ENCODE data around the gene CAPRIN1. TPM values are rescaled to one million over a fixed set of nuclear protein-coding genes. Genes with fewer than 3 reads are reported as not detected.

CAPRIN1 gene
- polyA plus RNA-seq, 1 donor (not counting 4 experiments of a cell fraction or from before 2014, with no cell fraction given): 207 TPM

GRCh38 chr11:34105079-34105956 is 53.8 kb downstream of the CAPRIN1 start, which contains the start of gene NAT10:
NAT10 (plus strand) TSS chr11:34105629; CDS start chr11:34108226, 2,597 bp downstream.
- Histone ChIP-seq H3K9ac (ENCODE audit: control insufficient read depth, extremely low read depth, insufficient read depth, low read length) (peak within 1 kb of the TSS; percentile 97), H2AFZ (ENCODE audit: control insufficient read depth, low read length) (peak within 1 kb of the TSS; percentile 92), H3K27ac (ENCODE audit: control insufficient read depth, insufficient read depth, low read length) (peak within 1 kb of the TSS; percentile 96), H3K9me3 (ENCODE audit: control insufficient read depth, low read depth, low read length) (no peaks in the 10 kb centered on the region), H3K79me2 (ENCODE audit: control insufficient read depth, insufficient read depth, low read length) (peaks cover 39% of the 10 kb centered on the region), H3K4me3 (ENCODE audit: control insufficient read depth in 2 of 3, extremely low read depth in 1 of 3, insufficient read depth in 2 of 3, low read depth in 1 of 3, low read length in 3 of 3) (peak within 1 kb of the TSS; percentile 69 to 81 (median 71)), H3K27me3 (ENCODE audit: control insufficient read depth, extremely low read depth, insufficient read depth, low read length) (no peaks in the 10 kb centered on the region), H3K4me1 (ENCODE audit: control insufficient read depth, extremely low read depth, insufficient read depth, low read length) (peaks cover 9% of the 10 kb centered on the region), H3K4me2 (ENCODE audit: control insufficient read depth, extremely low read depth, insufficient read depth, low read depth, low read length) (peak within 1 kb of the TSS; percentile 98), H3K36me3 (ENCODE audit: control insufficient read depth in 2 of 2, extremely low read depth in 1 of 2, insufficient read depth in 2 of 2, low read length in 2 of 2) (peaks cover 14 to 24% of the 10 kb centered on the region in 2 experiments), H4K20me1 (ENCODE audit: control insufficient read depth, extremely low read depth, insufficient read depth, low read length) (no peaks in the 10 kb centered on the region), H3K9me1 (ENCODE audit: control insufficient read depth, extremely low read depth, insufficient read depth, low read length) (no peaks in the 10 kb centered on the region)
- peak in 1 of 3 experiments; percentile 22 for TF ChIP-seq CTCF (optimal IDR thresholded peaks at IDR 0.05 in 1 of 3, IDR thresholded peaks at IDR 0.05 in 1 of 3, conservative IDR thresholded peaks at IDR 0.05 in 1 of 3; ENCODE audit: extremely low read depth in 1 of 3, insufficient read depth in 2 of 3, low read length in 3 of 3)
- TF ChIP-seq EZH2 (IDR thresholded peaks at IDR 0.05; ENCODE audit: low read length): no peak
- FAIRE-seq (peak; percentile 93), DNase-seq (ENCODE audit: low read depth, low spot score) (peak; percentile 95)
- dilution Hi-C loops (cut with MboI; ENCODE audit: extremely low pct_ligation_motif_present, low sequenced_read_pairs): no loop called here

GRCh38 chr11:34105957-34106504 is 54.5 kb downstream of the CAPRIN1 start:
- H3K4me3 ChIP-seq (ENCODE audit: control insufficient read depth in 2 of 3, extremely low read depth in 1 of 3, insufficient read depth in 2 of 3, low read depth in 1 of 3, low read length in 3 of 3): peak overlapping the region; percentile 69 to 81 (median 71)
- H3K9me3 ChIP-seq (ENCODE audit: control insufficient read depth, low read depth, low read length): no peaks in the 10 kb centered on the region
- peaks cover 13 to 28% of the 10 kb centered on the region in 2 experiments for H3K36me3 ChIP-seq (ENCODE audit: control insufficient read depth in 2 of 2, extremely low read depth in 1 of 2, insufficient read depth in 2 of 2, low read length in 2 of 2)
- peaks cover 39% of the 10 kb centered on the region for H3K79me2 ChIP-seq (ENCODE audit: control insufficient read depth, insufficient read depth, low read length)
- peak overlapping the region; percentile 98 for H3K4me2 ChIP-seq (ENCODE audit: control insufficient read depth, extremely low read depth, insufficient read depth, low read depth, low read length)
- H3K9me1 ChIP-seq (ENCODE audit: control insufficient read depth, extremely low read depth, insufficient read depth, low read length): no peaks in the 10 kb centered on the region
- FAIRE-seq: no peak
- peak overlapping the region; percentile 96 for H3K27ac ChIP-seq (ENCODE audit: control insufficient read depth, insufficient read depth, low read length)
- dilution Hi-C loops (cut with MboI; ENCODE audit: extremely low pct_ligation_motif_present, low sequenced_read_pairs): no loop called here
- H4K20me1 ChIP-seq (ENCODE audit: control insufficient read depth, extremely low read depth, insufficient read depth, low read length): no peaks in the 10 kb centered on the region
- no peak for DNase-seq (ENCODE audit: low read depth, low spot score)
- H2AFZ ChIP-seq (ENCODE audit: control insufficient read depth, low read length): peak overlapping the region; percentile 92
- peaks cover 9% of the 10 kb centered on the region for H3K4me1 ChIP-seq (ENCODE audit: control insufficient read depth, extremely low read depth, insufficient read depth, low read length)
- TF ChIP-seq CTCF (optimal IDR thresholded peaks at IDR 0.05 in 1 of 3, IDR thresholded peaks at IDR 0.05 in 1 of 3, conservative IDR thresholded peaks at IDR 0.05 in 1 of 3; ENCODE audit: extremely low read depth in 1 of 3, insufficient read depth in 2 of 3, low read length in 3 of 3) (no peak), EZH2 (IDR thresholded peaks at IDR 0.05; ENCODE audit: low read length) (no peak)
- H3K9ac ChIP-seq (ENCODE audit: control insufficient read depth, extremely low read depth, insufficient read depth, low read length): peak overlapping the region; percentile 97
- no peaks in the 10 kb centered on the region for H3K27me3 ChIP-seq (ENCODE audit: control insufficient read depth, extremely low read depth, insufficient read depth, low read length)
